ENCODE measurements around the gene PPP3CA.

PPP3CA gene

DNA sequence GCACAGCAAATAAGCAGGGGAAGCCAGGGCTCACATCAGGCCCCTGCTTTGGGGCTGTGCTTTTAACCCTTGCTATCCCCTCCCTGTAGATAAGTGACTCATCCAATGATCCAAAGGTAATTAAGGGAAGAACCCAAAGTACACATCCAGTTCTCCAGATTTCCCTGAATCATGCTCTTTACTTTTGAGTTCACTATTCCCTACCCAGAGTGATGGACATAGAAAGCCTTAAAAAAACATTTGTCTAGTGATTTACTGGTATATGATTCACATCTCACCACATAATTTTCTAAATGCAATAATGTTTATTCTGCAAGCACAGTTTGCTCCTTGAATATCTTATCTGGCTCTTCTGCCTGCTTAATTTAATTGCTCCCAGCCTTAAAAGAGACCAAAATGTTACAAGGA is 136.2 kb downstream of the PPP3CA start:
- TF ChIP-seq ZBTB7A (IDR thresholded peaks at IDR 0.05; ENCODE audit: low read depth) (no peak), EP300 (IDR thresholded peaks at IDR 0.05; ENCODE audit: borderline replicate concordance) (no peak), TCF12 (IDR thresholded peaks at IDR 0.05; ENCODE audit: low read depth) (no peak), FOXM1 (IDR thresholded peaks at IDR 0.05; ENCODE audit: borderline replicate concordance, low read depth) (no peak), EGR1 (IDR thresholded peaks at IDR 0.05) (no peak), REST (IDR thresholded peaks at IDR 0.05; ENCODE audit: low read depth) (no peak), YY1 (IDR thresholded peaks at IDR 0.05; ENCODE audit: low read depth) (no peak), TAF1 (IDR thresholded peaks at IDR 0.05; ENCODE audit: low read depth) (no peak), CEBPB (IDR thresholded peaks at IDR 0.05) (no peak), TEAD4 (IDR thresholded peaks at IDR 0.05) (no peak), NFIC (IDR thresholded peaks at IDR 0.05) (no peak)
- TF ChIP-seq, protein P1, sequence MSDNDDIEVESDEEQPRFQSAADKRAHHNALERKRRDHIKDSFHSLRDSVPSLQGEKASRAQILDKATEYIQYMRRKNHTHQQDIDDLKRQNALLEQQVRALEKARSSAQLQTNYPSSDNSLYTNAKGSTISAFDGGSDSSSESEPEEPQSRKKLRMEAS (IDR thresholded peaks at IDR 0.05) = no peak
- TF ChIP-seq, protein P2, sequence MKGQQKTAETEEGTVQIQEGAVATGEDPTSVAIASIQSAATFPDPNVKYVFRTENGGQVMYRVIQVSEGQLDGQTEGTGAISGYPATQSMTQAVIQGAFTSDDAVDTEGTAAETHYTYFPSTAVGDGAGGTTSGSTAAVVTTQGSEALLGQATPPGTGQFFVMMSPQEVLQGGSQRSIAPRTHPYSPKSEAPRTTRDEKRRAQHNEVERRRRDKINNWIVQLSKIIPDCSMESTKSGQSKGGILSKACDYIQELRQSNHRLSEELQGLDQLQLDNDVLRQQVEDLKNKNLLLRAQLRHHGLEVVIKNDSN (IDR thresholded peaks at IDR 0.05) = no peak

GRCh38 chr4:101210331-101210730 is 137.0 kb downstream of the PPP3CA start:
- TF ChIP-seq TEAD4 (IDR thresholded peaks at IDR 0.05) (no peak), YY1 (IDR thresholded peaks at IDR 0.05; ENCODE audit: low read depth) (no peak), TAF1 (IDR thresholded peaks at IDR 0.05; ENCODE audit: low read depth) (no peak), TCF12 (IDR thresholded peaks at IDR 0.05; ENCODE audit: low read depth) (no peak)
- TF ChIP-seq, protein P2 (IDR thresholded peaks at IDR 0.05) = no peak

GRCh38 chr4:101208171-101208570 is 139.2 kb downstream of the PPP3CA start:
- TF ChIP-seq FOXM1 (IDR thresholded peaks at IDR 0.05; ENCODE audit: borderline replicate concordance, low read depth) = no peak
- no peak for TF ChIP-seq CEBPB (IDR thresholded peaks at IDR 0.05)
- TF ChIP-seq, protein P1 (IDR thresholded peaks at IDR 0.05) = no peak
- TF ChIP-seq CREB1 (IDR thresholded peaks at IDR 0.05; ENCODE audit: low read depth) = no peak
- no peak for TF ChIP-seq ZBTB7A (IDR thresholded peaks at IDR 0.05; ENCODE audit: low read depth)
- TF ChIP-seq EP300 (IDR thresholded peaks at IDR 0.05; ENCODE audit: borderline replicate concordance) = no peak
- TF ChIP-seq NFIC (IDR thresholded peaks at IDR 0.05) = no peak
- no peak for TF ChIP-seq TCF12 (IDR thresholded peaks at IDR 0.05; ENCODE audit: low read depth)

DNA sequence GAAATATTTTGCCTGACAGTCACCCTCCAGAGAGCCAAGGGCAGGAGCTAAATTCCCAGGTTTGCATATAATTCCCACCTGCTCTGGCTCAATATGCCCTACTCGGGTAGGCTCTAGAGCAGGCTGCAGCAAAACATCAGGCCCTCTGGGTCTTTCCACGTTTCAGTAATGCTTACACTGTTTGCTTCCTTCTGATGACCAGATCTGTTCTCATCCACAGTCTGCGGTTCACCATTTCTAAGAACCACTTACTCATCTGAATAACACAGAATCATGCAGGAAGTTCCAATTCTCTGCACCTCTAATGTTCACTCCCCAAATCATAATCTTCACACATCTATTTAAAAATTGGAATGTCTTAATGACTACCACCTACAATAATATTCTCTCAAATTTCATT is 141.4 kb downstream of the PPP3CA start:
- TF ChIP-seq, protein P2 (IDR thresholded peaks at IDR 0.05) = no peak
- TF ChIP-seq FOXM1 (IDR thresholded peaks at IDR 0.05; ENCODE audit: borderline replicate concordance, low read depth) (no peak), CEBPB (IDR thresholded peaks at IDR 0.05) (no peak), TAF1 (IDR thresholded peaks at IDR 0.05; ENCODE audit: low read depth) (no peak), ZBTB7A (IDR thresholded peaks at IDR 0.05; ENCODE audit: low read depth) (no peak), TEAD4 (IDR thresholded peaks at IDR 0.05) (no peak), REST (IDR thresholded peaks at IDR 0.05; ENCODE audit: low read depth) (no peak), EP300 (IDR thresholded peaks at IDR 0.05; ENCODE audit: borderline replicate concordance) (no peak), YY1 (IDR thresholded peaks at IDR 0.05; ENCODE audit: low read depth) (no peak), TCF12 (IDR thresholded peaks at IDR 0.05; ENCODE audit: low read depth) (no peak), CREB1 (IDR thresholded peaks at IDR 0.05; ENCODE audit: low read depth) (no peak)
- TF ChIP-seq, protein P1 (IDR thresholded peaks at IDR 0.05) = no peak

GRCh38 chr4:101201421-101201820 is 145.9 kb downstream of the PPP3CA start:
- TF ChIP-seq REST (IDR thresholded peaks at IDR 0.05; ENCODE audit: low read depth) (no peak), ZBTB7A (IDR thresholded peaks at IDR 0.05; ENCODE audit: low read depth) (no peak), NFIC (IDR thresholded peaks at IDR 0.05) (no peak), RAD21 (IDR thresholded peaks at IDR 0.05; ENCODE audit: low read depth) (no peak), YY1 (IDR thresholded peaks at IDR 0.05; ENCODE audit: low read depth) (no peak), TAF1 (IDR thresholded peaks at IDR 0.05; ENCODE audit: low read depth) (no peak), EGR1 (IDR thresholded peaks at IDR 0.05) (no peak), FOXM1 (IDR thresholded peaks at IDR 0.05; ENCODE audit: borderline replicate concordance, low read depth) (no peak)
- TF ChIP-seq, protein P2 (IDR thresholded peaks at IDR 0.05) = no peak
